GM19324 (cell line): ENCODE measurements around the gene CMTM7.

ENCODE experiments used
- ATAC-seq: cut with Tn5 transposase; IDR thresholded peaks from one replicate; pipeline ENCODE4 v1.9.1; 2021; ENCODE audit warnings: mild to moderate bottlenecking, moderate library complexity; ENCODE audit not compliant: unreplicated experiment, low FRiP score

Gene CMTM7

GRCh38 chr3:32434206-32434605 is 42.6 kb downstream of the CMTM7 start:
- no peak for ATAC-seq

GRCh38 chr3:32435911-32436815 is 44.5 kb downstream of the CMTM7 start:
- no peak for ATAC-seq

DNA sequence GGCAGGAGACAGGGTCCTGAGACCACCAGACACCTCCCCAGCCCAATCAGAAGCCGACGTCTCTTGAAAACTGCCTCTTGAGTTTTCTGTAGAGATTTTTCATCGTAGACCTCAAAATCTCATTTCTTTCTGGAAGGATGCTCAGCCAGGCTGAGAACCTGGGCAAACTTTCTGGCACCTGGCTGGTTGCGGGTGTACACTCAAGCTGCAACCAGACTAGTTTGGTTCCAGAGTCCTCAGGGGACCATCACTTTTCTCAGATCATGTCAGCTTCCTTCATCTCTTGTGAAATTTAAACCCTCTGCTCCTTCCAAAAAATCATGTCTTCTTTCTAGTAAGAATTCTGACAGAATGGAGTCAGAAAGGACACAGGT is 45.1 kb downstream of the CMTM7 start:
- ATAC-seq: no peak

DNA sequence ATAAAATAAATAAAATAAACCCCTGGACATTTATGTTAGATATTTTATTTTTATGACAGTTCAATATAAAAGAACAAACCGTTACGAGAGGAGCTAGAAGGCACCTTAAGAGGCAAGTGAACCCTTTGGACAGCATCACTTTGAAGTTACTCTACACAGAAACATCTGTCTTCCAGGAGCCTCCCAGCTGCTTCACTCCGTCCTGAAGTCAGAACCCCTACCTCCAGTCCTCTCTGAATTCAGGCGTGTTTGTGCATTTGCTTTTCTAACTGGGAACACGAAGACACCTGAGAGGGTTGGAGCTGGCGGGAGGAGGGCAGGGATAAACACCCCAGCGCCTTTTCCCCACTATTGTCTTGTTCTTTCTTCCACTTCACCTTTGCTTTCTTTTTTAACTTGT is 46.2 kb downstream of the CMTM7 start:
- no peak for ATAC-seq

GRCh38 chr3:32438596-32439344 is 47.1 kb downstream of the CMTM7 start:
- ATAC-seq: peak; percentile 97

GRCh38 chr3:32439421-32439820 is 47.8 kb downstream of the CMTM7 start:
- peak; percentile 29 for ATAC-seq

- ATAC-seq: no peak
Measured at GRCh38 chr3:32440611-32441350, 49.1 kb downstream of the CMTM7 start.

- no peak for ATAC-seq
Measured at GRCh38 chr3:32442766-32443165, 51.1 kb downstream of the CMTM7 start.

- ATAC-seq: no peak
Measured at GRCh38 chr3:32443478-32443877, 51.8 kb downstream of the CMTM7 start.

GRCh38 chr3:32447865-32448400 is 56.3 kb downstream of the CMTM7 start:
- ATAC-seq: no peak

GRCh38 chr3:32448686-32449474 is 57.2 kb downstream of the CMTM7 start:
- ATAC-seq: no peak

DNA sequence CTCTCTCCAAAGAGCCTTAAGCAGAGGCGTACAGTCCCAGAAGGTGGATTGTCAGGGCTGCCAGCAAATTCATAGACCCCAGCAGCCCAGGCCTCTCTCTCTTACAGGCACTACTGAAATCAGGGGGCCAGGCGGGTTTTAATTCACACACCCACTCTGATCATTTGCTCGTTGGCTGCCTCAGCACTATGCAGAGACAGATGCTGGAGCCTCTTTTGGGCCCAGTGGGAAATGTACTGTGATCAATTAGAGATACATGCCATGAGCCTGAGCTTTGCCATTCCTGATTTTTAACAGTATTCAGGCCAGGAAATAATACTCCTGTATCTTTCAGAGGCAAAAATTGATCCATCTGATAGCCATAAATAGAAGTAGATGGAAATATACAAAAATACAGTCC is 58.0 kb downstream of the CMTM7 start:
- no peak for ATAC-seq

GRCh38 chr3:32450426-32450825 is 58.8 kb downstream of the CMTM7 start:
- ATAC-seq: no peak

- no peak for ATAC-seq
Measured at GRCh38 chr3:32450992-32451659, 59.5 kb downstream of the CMTM7 start.

DNA sequence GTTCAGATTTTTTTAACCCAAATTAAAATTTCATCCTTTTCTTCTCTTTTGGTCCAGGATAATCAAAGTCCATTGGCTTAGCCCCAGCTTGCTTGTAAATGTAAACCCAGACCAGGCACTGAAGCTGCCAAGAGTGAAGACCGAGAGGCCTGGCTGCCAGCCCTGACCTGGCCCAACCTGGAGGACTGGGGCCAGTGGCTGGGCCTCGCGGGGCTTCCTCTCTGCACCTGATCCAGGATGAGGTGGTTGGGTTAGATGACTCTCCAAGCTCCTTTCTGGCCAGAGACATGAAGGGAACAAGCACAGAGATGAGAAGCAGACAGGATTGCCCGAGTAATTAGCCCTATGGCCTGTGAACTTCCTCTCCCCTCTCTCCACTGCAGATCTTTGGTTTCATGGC is 60.4 kb downstream of the CMTM7 start:
- ATAC-seq: no peak

DNA sequence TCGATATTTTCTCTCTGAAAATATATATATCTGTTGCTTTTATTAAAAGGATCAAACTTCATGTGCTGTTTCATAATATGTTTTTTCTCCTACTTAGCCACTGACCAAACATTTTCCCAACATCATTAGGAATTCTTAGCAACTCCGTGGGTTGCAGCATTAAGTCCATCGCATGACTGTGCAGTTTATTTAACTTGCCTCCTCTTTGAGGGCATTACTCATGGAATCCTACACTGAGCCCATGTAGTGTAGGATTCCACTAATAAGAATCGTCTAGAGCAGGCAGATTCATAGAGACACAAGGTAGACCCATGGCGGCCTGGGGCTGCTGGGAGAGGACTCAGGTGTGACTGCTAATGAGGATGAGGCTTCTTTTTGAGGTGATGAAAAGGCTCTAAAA is 61.7 kb downstream of the CMTM7 start:
- ATAC-seq: no peak

DNA sequence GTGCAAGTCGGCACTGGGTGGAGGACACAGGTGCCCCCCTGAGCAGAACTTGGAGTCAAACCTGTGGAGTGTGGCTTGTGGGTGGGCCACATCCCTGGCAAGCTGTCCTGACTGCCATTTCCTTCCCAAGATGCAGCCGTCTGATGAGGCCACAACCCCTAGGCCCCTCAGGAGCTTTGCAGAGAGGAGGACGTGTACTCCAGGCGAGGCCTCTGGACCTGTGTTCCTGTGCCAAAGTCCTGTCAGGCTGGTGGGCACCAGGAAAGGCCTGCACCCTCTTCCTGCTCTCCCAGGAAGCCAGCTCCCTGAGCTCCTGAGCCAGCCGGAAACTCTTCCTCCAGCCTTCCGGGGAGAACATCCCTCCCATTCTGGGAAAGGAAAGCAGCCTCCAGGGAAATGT is 62.5 kb downstream of the CMTM7 start:
- no peak for ATAC-seq

- no peak for ATAC-seq
Measured at GRCh38 chr3:32454731-32455608, 63.3 kb downstream of the CMTM7 start.
